PC-3 (cell line): ENCODE data around the gene KRT1. TPM values are rescaled to one million over a fixed set of nuclear protein-coding genes. Genes with fewer than 3 reads are reported as not detected.

Source experiments
- ATAC-seq: fragments of 200-7000 bp; cut with Tn5 transposase; 2 replicates; pipeline ENCODE4 v1.9.1; 2020; ENCODE audit warnings: mild to moderate bottlenecking, moderate library complexity
- BruUV-seq: library from RNA; stranded (reverse); fragments of 400-500 nt; replicated peaks from 2 replicates; lab custom pipeline; 2021; lab: Mats Ljungman, UMichigan
- CTCF ChIA-PET: fragments of 300-600 bp; sonication (Branson Sonifier 250); formaldehyde crosslinking; loops from one replicate; lab custom pipeline; 2022; ENCODE audit warnings: antibody characterized with exemption; lab: Charles Lee
- POLR2A ChIA-PET: fragments of 300-600 bp; sonication (Branson Sonifier 250); formaldehyde crosslinking; loops from one replicate; lab custom pipeline; 2022; ENCODE audit warnings: antibody characterized with exemption; ENCODE audit not compliant: unreplicated experiment; lab: Charles Lee
- DNase-seq: peaks from one replicate; pipeline ENCODE4 v3.0.0-alpha.2; 2015
- H2AFZ ChIP-seq: fragments of 300-600 bp; sonication (generic); 2 replicates; pipeline ENCODE4 v1.6.0; 2016; ENCODE audit warnings: antibody characterized with exemption, low read length
- H3F3A ChIP-seq: fragments of 300-600 bp; sonication (generic); one replicate; pipeline ENCODE4 v1.6.0; 2017; ENCODE audit warnings: antibody characterized with exemption, low read length, control low read depth, mild to moderate bottlenecking; ENCODE audit not compliant: unreplicated experiment
- H3K27ac ChIP-seq: fragments of 300-600 bp; sonication (generic); 2 replicates; pipeline ENCODE4 v1.5.1; 2016; ENCODE audit warnings: mild to moderate bottlenecking, low read length
- H3K27me3 ChIP-seq: fragments of 300-600 bp; sonication (generic); 2 replicates; pipeline ENCODE4 v1.6.1; 2016; ENCODE audit warnings: low read length, mixed read lengths
- H3K36me3 ChIP-seq: fragments of 300-600 bp; sonication (generic); 2 replicates; pipeline ENCODE4 v1.6.1; 2016; ENCODE audit warnings: low read depth, mixed run types, low read length, mixed read lengths
- H3K4me1 ChIP-seq: fragments of 300-600 bp; sonication (generic); 2 replicates; pipeline ENCODE4 v1.5.1; 2016; ENCODE audit warnings: low read length; ENCODE audit not compliant: insufficient read depth
- H3K4me2 ChIP-seq: fragments of 300-600 bp; sonication (generic); 2 replicates; pipeline ENCODE4 v1.6.0; 2016; ENCODE audit warnings: low read length
- H3K4me3 ChIP-seq: fragments of 300-600 bp; sonication (generic); 2 replicates; pipeline ENCODE4 v1.5.1; 2016; ENCODE audit warnings: mild to moderate bottlenecking, low read length, mixed read lengths
- H3K79me2 ChIP-seq: fragments of 300-600 bp; sonication (generic); 2 replicates; pipeline ENCODE4 v1.6.1; 2017; ENCODE audit warnings: low read length, mixed read lengths
- H3K9ac ChIP-seq: fragments of 300-600 bp; sonication (generic); 2 replicates; pipeline ENCODE4 v1.6.0; 2016; ENCODE audit warnings: mild to moderate bottlenecking, low read length
- H3K9me2 ChIP-seq: fragments of 300-600 bp; sonication (generic); replicated peaks from 2 replicates; pipeline ENCODE4 v1.6.1; 2016; ENCODE audit warnings: mixed run types, low read length, mixed read lengths
- H3K9me3 ChIP-seq: fragments of 300-600 bp; sonication (generic); 2 replicates; pipeline ENCODE4 v1.6.1; 2016; ENCODE audit warnings: low read length, mixed read lengths
- H4K20me1 ChIP-seq: fragments of 300-600 bp; sonication (generic); 2 replicates; pipeline ENCODE4 v1.6.1; 2016; ENCODE audit warnings: low read length, mixed read lengths
- EZH2 ChIP-seq: fragments of 300-600 bp; sonication (generic); IDR thresholded peaks from one replicate; pipeline ENCODE4 v1.6.1; 2017; ENCODE audit warnings: antibody characterized with exemption, mild to moderate bottlenecking, low read length; ENCODE audit not compliant: unreplicated experiment
- EZH2phosphoT487 ChIP-seq: fragments of 300-600 bp; sonication (generic); IDR thresholded peaks from 2 replicates; pipeline ENCODE4 v1.6.1; 2018; ENCODE audit warnings: mild to moderate bottlenecking, antibody characterized with exemption, low read length, borderline replicate concordance
- intact Hi-C: fragments of 100-400 bp; cut with micrococcal nuclease; formaldehyde crosslinking; loops from 2 replicates; pipeline ENCODE4 v1.9.0; 2023
- total RNA-seq: library from RNA; depleted of rRNA; stranded (reverse); fragments of >200 nt; gene quantifications from 2 replicates; pipeline ENCODE4 v1.2.3, GENCODE V29; 2014
- TF ChIP-seq, protein P1 (sequence below): fragments of 300-600 bp; sonication (generic); conservative IDR thresholded peaks from 2 replicates; pipeline ENCODE4 v1.5.1; 2017; ENCODE audit warnings: antibody characterized with exemption, low read depth, mild to moderate bottlenecking, low read length

The KRT1 gene
- total RNA-seq, 1 experiment from 2014 or later = not detected

DNA sequence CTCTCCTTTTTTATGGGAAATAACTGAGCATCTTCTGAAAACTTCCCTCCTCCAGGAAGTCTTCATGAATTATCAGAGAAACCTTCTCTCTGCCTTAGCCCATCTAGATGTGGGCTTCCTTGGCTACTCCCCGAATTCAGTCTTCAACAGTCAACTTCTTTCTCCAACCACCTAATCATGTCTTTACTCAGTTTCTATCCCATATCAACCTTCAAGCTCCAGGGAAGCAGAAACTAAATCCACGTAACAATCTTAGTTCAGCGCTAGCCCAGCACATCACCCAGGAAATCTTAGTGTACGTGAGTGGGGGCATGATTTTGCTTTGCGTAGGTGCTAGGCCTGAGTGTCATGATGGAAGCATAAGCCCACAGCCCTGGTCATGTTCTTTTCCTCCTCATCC, 35.9 kb upstream of the KRT1 start:
- Histone ChIP-seq H3K27ac (no peak overlapping the region), H3K9me2 (no peaks in the 10 kb centered on the region), H3K4me2 (no peak overlapping the region), H2AFZ (no peak overlapping the region), H3K9me3 (no peaks in the 10 kb centered on the region), H3K9ac (no peak overlapping the region), H3K79me2 (no peaks in the 10 kb centered on the region), H3K27me3 (no peaks in the 10 kb centered on the region), H3F3A (no peaks in the 10 kb centered on the region), H3K4me1 (peaks cover 11% of the 10 kb centered on the region), H3K36me3 (no peaks in the 10 kb centered on the region), H3K4me3 (no peak overlapping the region), H4K20me1 (no peaks in the 10 kb centered on the region)
- POLR2A ChIA-PET = no interaction called here
- no TSS peak for BruUV-seq
- intact Hi-C loops = no loop called here
- CTCF ChIA-PET = interaction anchor here (0.6 kb wide), 1 partner anchor 10 kb away, joined by 3 read pairs; no protein-coding TSS in a partner anchor
- DNase-seq (no peak), ATAC-seq (no peak)
- TF ChIP-seq EZH2phosphoT487 (no peak), EZH2 (no peak)
- TF ChIP-seq, protein P1, sequence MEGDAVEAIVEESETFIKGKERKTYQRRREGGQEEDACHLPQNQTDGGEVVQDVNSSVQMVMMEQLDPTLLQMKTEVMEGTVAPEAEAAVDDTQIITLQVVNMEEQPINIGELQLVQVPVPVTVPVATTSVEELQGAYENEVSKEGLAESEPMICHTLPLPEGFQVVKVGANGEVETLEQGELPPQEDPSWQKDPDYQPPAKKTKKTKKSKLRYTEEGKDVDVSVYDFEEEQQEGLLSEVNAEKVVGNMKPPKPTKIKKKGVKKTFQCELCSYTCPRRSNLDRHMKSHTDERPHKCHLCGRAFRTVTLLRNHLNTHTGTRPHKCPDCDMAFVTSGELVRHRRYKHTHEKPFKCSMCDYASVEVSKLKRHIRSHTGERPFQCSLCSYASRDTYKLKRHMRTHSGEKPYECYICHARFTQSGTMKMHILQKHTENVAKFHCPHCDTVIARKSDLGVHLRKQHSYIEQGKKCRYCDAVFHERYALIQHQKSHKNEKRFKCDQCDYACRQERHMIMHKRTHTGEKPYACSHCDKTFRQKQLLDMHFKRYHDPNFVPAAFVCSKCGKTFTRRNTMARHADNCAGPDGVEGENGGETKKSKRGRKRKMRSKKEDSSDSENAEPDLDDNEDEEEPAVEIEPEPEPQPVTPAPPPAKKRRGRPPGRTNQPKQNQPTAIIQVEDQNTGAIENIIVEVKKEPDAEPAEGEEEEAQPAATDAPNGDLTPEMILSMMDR = no peak

DNA sequence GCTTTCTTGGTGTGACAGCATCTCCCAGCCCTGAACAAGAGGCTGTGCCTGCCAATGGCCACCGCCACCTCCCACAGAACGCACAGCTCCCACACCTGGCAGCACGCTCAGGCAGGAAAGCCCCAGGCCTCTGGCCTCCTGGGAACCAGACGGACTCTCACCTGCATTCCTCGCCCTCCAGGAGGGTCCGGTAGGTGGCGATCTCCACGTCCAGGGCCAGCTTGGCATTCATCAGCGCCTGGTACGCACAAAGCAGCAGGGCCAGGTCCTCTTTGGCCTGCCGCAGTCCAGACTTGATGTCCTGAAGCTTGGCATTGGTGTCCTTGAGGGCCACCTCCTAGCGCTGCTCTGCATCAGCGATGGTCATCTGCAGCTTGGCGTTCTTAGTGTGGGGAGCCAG, 35.2 kb upstream of the KRT1 start:
- peaks cover 5% of the 10 kb centered on the region for H3K4me1 ChIP-seq
- H3K36me3 ChIP-seq = no peaks in the 10 kb centered on the region
- no peak overlapping the region for H2AFZ ChIP-seq
- H3K4me3 ChIP-seq = no peak overlapping the region
- H3K9me3 ChIP-seq = no peaks in the 10 kb centered on the region
- intact Hi-C loops = no loop called here
- no peak overlapping the region for H3K9ac ChIP-seq
- TF ChIP-seq, protein P1 = peak; percentile 58
- TF ChIP-seq EZH2 = no peak
- POLR2A ChIA-PET = no interaction called here
- H3K4me2 ChIP-seq = no peak overlapping the region
- H3F3A ChIP-seq = no peaks in the 10 kb centered on the region
- CTCF ChIA-PET = no interaction called here
- H3K79me2 ChIP-seq = no peaks in the 10 kb centered on the region
- no peaks in the 10 kb centered on the region for H3K27me3 ChIP-seq
- H4K20me1 ChIP-seq = no peaks in the 10 kb centered on the region
- H3K9me2 ChIP-seq = no peaks in the 10 kb centered on the region
- ATAC-seq (no peak), DNase-seq (peak; percentile 44)
- BruUV-seq = no TSS peak
- no peak overlapping the region for H3K27ac ChIP-seq

DNA sequence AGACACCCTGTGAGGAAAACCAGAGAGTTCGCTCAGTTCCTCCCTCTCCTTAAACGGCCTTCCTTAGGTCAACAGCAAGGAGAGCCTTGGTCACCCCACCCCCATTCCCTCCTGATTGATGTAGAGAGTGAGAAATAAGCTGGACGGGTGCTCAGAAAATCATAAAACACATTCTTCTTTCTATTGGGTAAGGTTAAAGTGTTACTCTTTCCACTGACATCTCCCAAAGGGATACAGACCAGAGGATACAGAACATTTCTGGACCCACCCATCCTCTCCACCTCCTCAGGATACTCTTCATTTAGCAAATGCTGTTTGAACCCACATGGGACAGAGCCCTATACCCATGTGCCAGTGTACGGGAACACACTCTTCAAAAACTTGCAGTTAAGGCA, 34.7 kb upstream of the KRT1 start:
- POLR2A ChIA-PET = no interaction called here
- intact Hi-C loops = no loop called here
- no peak overlapping the region for H2AFZ ChIP-seq

More for the DNA sequence above, 34.7 kb upstream of the KRT1 start:
- no peak overlapping the region for H3K4me3 ChIP-seq
- H3K27ac ChIP-seq = no peak overlapping the region
- DNase-seq = no peak
- H3K4me1 ChIP-seq = no peaks in the 10 kb centered on the region
- no peaks in the 10 kb centered on the region for H3K27me3 ChIP-seq
- no TSS peak for BruUV-seq
- ATAC-seq = no peak
- no peaks in the 10 kb centered on the region for H3K36me3 ChIP-seq
- H3K9ac ChIP-seq = no peak overlapping the region
- no peaks in the 10 kb centered on the region for H3K9me3 ChIP-seq
- no peaks in the 10 kb centered on the region for H3K9me2 ChIP-seq
- H3F3A ChIP-seq = no peaks in the 10 kb centered on the region
- CTCF ChIA-PET = no interaction called here
- no peaks in the 10 kb centered on the region for H4K20me1 ChIP-seq
- no peaks in the 10 kb centered on the region for H3K79me2 ChIP-seq
- H3K4me2 ChIP-seq = no peak overlapping the region
- TF ChIP-seq EZH2phosphoT487 (no peak), EZH2 (no peak)
- TF ChIP-seq, protein P1 = no peak
